Measurements from ENCODE around the gene ARSB.

Gene ARSB

GRCh38 chr5:78809444-78809843, 175.7 kb downstream of the ARSB start:
- DNase-seq (ENCODE audit: low spot score) = no peak
- in situ Hi-C loops (cut with MboI; ENCODE audit: low pct_unique_long_range_greater_than_20kb, low sequenced_read_pairs, unreplicated experiment) = no loop called here
- no peak for TF ChIP-seq CTCF (IDR thresholded peaks at IDR 0.05; ENCODE audit: extremely low read depth, insufficient read depth, missing control alignments)

DNA sequence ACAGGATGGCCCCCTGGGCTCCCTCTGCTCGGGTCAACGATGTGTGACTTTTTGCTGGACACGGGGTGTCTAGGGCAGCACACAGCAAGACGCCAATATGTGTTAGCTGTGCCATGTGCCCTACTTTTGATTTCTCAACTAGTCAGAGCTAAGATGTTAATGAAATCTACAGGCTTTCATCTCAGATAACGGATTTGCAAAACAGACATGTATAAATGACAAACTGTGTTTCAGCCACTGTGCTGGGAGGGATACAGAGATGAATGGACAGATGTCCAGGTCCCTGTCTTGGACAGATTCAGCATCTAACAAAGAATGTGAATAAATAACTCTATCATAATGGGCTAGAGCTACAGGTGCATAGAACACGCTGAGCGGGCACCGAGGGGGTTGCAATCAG, 176.3 kb downstream of the ARSB start:
- DNase-seq (ENCODE audit: low spot score) = no peak
- in situ Hi-C loops (cut with MboI; ENCODE audit: low pct_unique_long_range_greater_than_20kb, low sequenced_read_pairs, unreplicated experiment) = no loop called here
- no peak for TF ChIP-seq CTCF (IDR thresholded peaks at IDR 0.05; ENCODE audit: extremely low read depth, insufficient read depth, missing control alignments)

GRCh38 chr5:78808380-78808779, 176.7 kb downstream of the ARSB start:
- TF ChIP-seq CTCF (IDR thresholded peaks at IDR 0.05; ENCODE audit: extremely low read depth, insufficient read depth, missing control alignments) = no peak
- in situ Hi-C loops (cut with MboI; ENCODE audit: low pct_unique_long_range_greater_than_20kb, low sequenced_read_pairs, unreplicated experiment) = no loop called here
- DNase-seq (ENCODE audit: low spot score) = no peak

DNA sequence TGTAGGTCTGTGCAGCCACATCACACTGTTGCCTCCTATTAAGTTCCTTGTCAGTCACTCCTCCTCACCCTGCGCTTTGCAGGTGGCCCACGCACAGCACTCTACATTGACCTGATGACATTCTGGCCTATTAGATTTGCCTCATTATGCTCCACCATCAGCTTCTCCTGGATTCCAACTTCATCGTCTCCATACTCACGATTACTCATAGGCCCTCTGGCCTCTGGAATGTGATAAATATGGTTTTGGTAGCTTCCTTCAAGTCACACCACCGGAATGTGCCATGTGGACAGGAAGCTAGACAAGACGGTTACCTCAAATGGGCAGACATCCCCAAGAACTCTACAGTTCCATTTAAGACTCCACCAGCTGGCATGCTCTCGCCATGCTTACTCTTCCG, 178.6 kb downstream of the ARSB start:
- DNase-seq (ENCODE audit: low spot score) = no peak
- in situ Hi-C loops (cut with MboI; ENCODE audit: low pct_unique_long_range_greater_than_20kb, low sequenced_read_pairs, unreplicated experiment) = no loop called here
- no peak for TF ChIP-seq CTCF (IDR thresholded peaks at IDR 0.05; ENCODE audit: extremely low read depth, insufficient read depth, missing control alignments)

- in situ Hi-C loops (cut with MboI; ENCODE audit: low pct_unique_long_range_greater_than_20kb, low sequenced_read_pairs, unreplicated experiment) = no loop called here
- TF ChIP-seq CTCF (IDR thresholded peaks at IDR 0.05; ENCODE audit: extremely low read depth, insufficient read depth, missing control alignments) = no peak
- no peak for DNase-seq (ENCODE audit: low spot score)
Observed at GRCh38 chr5:78805474-78806124, 179.5 kb downstream of the ARSB start.

GRCh38 chr5:78804995-78805394, 180.1 kb downstream of the ARSB start:
- no peak for DNase-seq (ENCODE audit: low spot score)
- TF ChIP-seq CTCF (IDR thresholded peaks at IDR 0.05; ENCODE audit: extremely low read depth, insufficient read depth, missing control alignments) = no peak
- in situ Hi-C loops (cut with MboI; ENCODE audit: low pct_unique_long_range_greater_than_20kb, low sequenced_read_pairs, unreplicated experiment) = no loop called here
